Keratinocyte (primary cell): ENCODE measurements around the gene TIPRL.

Experiments
- CTCF ChIP-seq, 3 experiments: IDR thresholded peaks in 1 of 3; conservative IDR thresholded peaks in 1 of 3; optimal IDR thresholded peaks in 1 of 3; 2 replicates in 2 of 3; 3 replicates in 1 of 3; pipeline versions ENCODE3 to v1.5.1; 2011; ENCODE audit warnings: low read length in 3 of 3, mild to moderate bottlenecking in 3 of 3, moderate library complexity in 2 of 3, control low read depth in 1 of 3, inconsistent platforms in 1 of 3; ENCODE audit not compliant: insufficient read depth in 2 of 3; ENCODE audit errors: extremely low read depth in 1 of 3
- EZH2 ChIP-seq: IDR thresholded peaks from one replicate; pipeline ENCODE4 v1.6.1; 2012; ENCODE audit warnings: inconsistent platforms, mild to moderate bottlenecking, low read length, moderate library complexity

DNA sequence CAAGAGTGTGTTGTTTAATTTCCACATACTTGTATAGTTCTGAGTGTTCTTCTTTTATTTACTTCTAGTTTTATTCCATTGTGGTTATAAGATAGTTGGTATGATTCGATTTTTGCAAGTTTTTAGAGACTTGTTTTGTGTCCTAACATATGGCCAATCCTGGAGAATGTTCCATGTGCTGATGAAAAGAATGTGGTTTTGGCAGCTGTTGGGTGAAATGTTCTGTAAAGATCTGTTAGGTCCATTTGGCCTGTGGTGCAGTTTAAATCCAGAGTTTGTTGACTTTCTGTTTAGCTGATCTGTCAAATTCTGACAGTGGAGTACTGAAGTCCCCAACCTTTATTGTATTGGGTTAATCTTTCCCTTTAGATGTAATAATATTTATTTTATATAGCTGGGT is 19.5 kb upstream of the TIPRL start:
- TF ChIP-seq CTCF (optimal IDR thresholded peaks at IDR 0.05 in 1 of 3, IDR thresholded peaks at IDR 0.05 in 1 of 3, conservative IDR thresholded peaks at IDR 0.05 in 1 of 3; ENCODE audit: extremely low read depth in 1 of 3, insufficient read depth in 2 of 3, low read length in 3 of 3), result no peak
- no peak for TF ChIP-seq EZH2
